Adrenal gland (tissue), 12 donors: ENCODE data around the gene CACNA1C. TPM values are rescaled to one million over a fixed set of nuclear protein-coding genes. Genes with fewer than 3 reads are reported as not detected.

Experiments
- DNase-seq, 7 donors: peaks; one replicate each; pipeline ENCODE4 v3.0.0-alpha.2; 2019 to 2020
- H3K27ac ChIP-seq, 5 donors: fragments of 200-600 bp; sonication (generic) in 4 of 5; 1 replicate in 3 of 5; 2 replicates in 2 of 5; pipeline versions ENCODE4 v1.5.1 to v1.8.0; 2016 to 2020; ENCODE audit warnings: mild to moderate bottlenecking in 1 of 5
- H3K27me3 ChIP-seq: fragments of 200-600 bp; 2 replicates; pipeline ENCODE4 v1.8.0; 2021
- H3K36me3 ChIP-seq, 2 donors: fragments of 200-600 bp; replicated peaks in 1 of 2; 1 replicate in 1 of 2; 2 replicates in 1 of 2; pipeline versions ENCODE4 v1.5.1 to v1.8.0; 2018 to 2022
- H3K4me1 ChIP-seq, 2 donors: fragments of 200-600 bp; replicated peaks in 1 of 2; 1 replicate in 1 of 2; 2 replicates in 1 of 2; pipeline versions ENCODE4 v1.5.1 to v1.8.0; 2018 to 2021
- H3K4me3 ChIP-seq, 4 donors: fragments of 200-600 bp; sonication (generic) in 3 of 4; one replicate each; pipeline ENCODE4 v1.5.1; 2016 to 2018
- H3K9me3 ChIP-seq, 3 donors: fragments of 200-600 bp; sonication (generic) in 1 of 3; replicated peaks in 1 of 3; 1 replicate in 2 of 3; 2 replicates in 1 of 3; pipeline versions ENCODE4 v1.5.1 to v1.8.0; 2016 to 2021
- POLR2A ChIP-seq, 2 donors: fragments of 450-650 bp; IDR thresholded peaks; one replicate each; pipeline ENCODE4 v1.6.1; 2017; ENCODE audit warnings: antibody characterized with exemption in 2 of 2, mild to moderate bottlenecking in 2 of 2, moderate library complexity in 1 of 2
- WGBS, 4 donors: extraction: QIAGEN DNeasy Blood & Tissue Kit in 2 of 4; methylation state at CpG; one replicate each; pipeline versions ENCODE4 v1.1.5 to v1.1.7; 2013 to 2017; 5-methylcytosine and 5-hydroxymethylcytosine counted together
- intact Hi-C, 2 donors: fragments of 100-400 bp; cut with DNase I; formaldehyde crosslinking; loops; one replicate each; pipeline versions ENCODE4 v1.14.1 to v1.15.0; 2022 to 2023
- polyA plus RNA-seq, 3 donors: library from polyadenylated mRNA; stranded (reverse); fragments of 200-250 nt in 2 of 3; fragments of 350-450 nt in 1 of 3; fragmentation: Illumina TruSeq in 1 of 3; extraction: RNeasy Lipid Tissue Mini Kit (QIAGEN cat#74804) in 1 of 3; gene quantifications; one replicate each; pipeline ENCODE4 v1.2.3, GENCODE V29; 2013 to 2014
- total RNA-seq, 9 donors: library from RNA; depleted of rRNA in 4 of 9; stranded (reverse); fragments of >200 nt in 4 of 9; fragments of 120-200 nt in 1 of 9; fragmentation: NEBNext Ultra II Directional in 1 of 9; extraction: Animal tissue kit (Norgen Biotek cat#: 25700) in 1 of 9; gene quantifications; one replicate each; pipeline versions ENCODE4 v1.1.0 to v1.2.4, GENCODE V29; 2013 to 2023
- TF ChIP-seq, protein P1 (sequence below), 6 experiments: fragments of 450-650 bp in 4 of 6; fragments of 200-600 bp in 2 of 6; sonication (generic) in 1 of 6; IDR thresholded peaks; 1 replicate in 5 of 6; 2 replicates in 1 of 6; pipeline versions ENCODE4 v1.5.1 to v1.8.0; 2016 to 2021; ENCODE audit warnings: antibody characterized with exemption in 6 of 6, mild to moderate bottlenecking in 2 of 6, moderate library complexity in 1 of 6
- donor health status: healthy with polysubstance abuse.
- donor health status: Bipolar disorder and iron deficiency.
- donor health status: DM: yes; HTN: yes; CAD: no.
- donor health status: DM: no; HTN: no; CAD: no.
- donor health status: DM: no; HTN: no; CAD: no.
- donor health status: DM: yes; HTN: yes; CAD: no.

The CACNA1C gene
- total and polyA plus RNA-seq, 12 donors, result 1.4 to 5.8 (median 3.5) TPM

DNA sequence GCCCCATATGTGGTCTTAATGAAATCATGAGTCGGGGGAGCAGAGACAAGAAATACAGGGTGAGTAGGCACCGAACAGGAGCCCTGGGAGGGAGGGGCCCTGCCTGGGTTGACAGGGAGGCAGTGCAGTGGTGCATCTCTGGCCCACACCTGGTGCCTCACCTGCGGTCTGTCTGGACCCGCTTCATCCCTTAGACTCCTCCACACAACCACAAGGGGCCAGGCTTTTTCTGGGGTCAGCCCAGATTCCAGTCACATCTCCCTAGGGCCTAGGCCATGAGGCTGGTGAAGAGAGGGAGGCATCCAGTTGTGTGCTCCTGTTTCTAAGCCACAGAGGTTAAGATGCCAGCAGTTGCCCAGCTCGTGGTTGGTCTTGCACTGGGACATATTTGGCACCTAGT is 398.7 kb downstream of the CACNA1C start:
- H3K4me3 ChIP-seq, result no peak overlapping the region
- 81 to 93% (median 91%) methylated on average over 5 of the region's 5 CpGs for WGBS, 4 donors
- no peak overlapping the region for H3K27ac ChIP-seq
- intact Hi-C loops, result no loop called here
- no peaks in the 10 kb centered on the region for H3K9me3 ChIP-seq
- TF ChIP-seq, protein P1, sequence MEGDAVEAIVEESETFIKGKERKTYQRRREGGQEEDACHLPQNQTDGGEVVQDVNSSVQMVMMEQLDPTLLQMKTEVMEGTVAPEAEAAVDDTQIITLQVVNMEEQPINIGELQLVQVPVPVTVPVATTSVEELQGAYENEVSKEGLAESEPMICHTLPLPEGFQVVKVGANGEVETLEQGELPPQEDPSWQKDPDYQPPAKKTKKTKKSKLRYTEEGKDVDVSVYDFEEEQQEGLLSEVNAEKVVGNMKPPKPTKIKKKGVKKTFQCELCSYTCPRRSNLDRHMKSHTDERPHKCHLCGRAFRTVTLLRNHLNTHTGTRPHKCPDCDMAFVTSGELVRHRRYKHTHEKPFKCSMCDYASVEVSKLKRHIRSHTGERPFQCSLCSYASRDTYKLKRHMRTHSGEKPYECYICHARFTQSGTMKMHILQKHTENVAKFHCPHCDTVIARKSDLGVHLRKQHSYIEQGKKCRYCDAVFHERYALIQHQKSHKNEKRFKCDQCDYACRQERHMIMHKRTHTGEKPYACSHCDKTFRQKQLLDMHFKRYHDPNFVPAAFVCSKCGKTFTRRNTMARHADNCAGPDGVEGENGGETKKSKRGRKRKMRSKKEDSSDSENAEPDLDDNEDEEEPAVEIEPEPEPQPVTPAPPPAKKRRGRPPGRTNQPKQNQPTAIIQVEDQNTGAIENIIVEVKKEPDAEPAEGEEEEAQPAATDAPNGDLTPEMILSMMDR (IDR thresholded peaks at IDR 0.05), result no peak
- TF ChIP-seq POLR2A (IDR thresholded peaks at IDR 0.05), result no peak
- no peaks in the 10 kb centered on the region for H3K27me3 ChIP-seq
- no peak for DNase-seq
- no peaks in the 10 kb centered on the region for H3K36me3 ChIP-seq
- no peaks in the 10 kb centered on the region for H3K4me1 ChIP-seq

DNA sequence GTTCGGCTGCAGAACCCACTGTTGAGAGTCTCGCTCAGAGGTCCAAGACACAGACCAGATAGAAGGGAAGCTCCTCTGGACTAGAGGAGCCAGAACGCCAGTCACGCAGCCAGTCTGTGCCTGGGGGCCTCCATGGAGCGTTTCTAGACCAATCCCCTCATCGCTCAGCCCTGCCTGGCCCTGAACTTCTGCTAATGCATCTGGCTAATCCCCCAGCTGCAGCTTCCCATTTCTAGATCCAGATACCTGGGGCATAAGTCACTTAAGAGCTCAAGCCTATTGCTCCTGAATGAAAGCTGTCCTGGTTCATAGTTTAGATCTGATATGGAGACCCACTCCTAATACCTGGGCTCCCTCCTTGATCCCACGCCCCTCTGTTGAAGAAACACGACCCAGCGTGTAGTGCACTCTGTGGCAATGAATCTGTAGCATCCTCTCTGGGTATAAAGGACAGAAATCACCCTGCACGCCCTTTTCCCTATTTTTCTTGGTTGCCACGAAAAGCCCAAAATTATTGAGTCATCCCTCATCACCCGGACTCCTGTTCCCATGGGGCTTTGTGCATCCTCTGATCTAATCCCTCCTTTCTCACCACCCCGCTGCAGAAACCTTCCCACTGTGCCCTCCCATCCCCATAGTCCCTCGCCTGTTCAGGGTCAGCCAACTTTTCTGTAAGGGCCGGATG is 400.4 kb downstream of the CACNA1C start:
- Histone ChIP-seq H3K9me3 (no peaks in the 10 kb centered on the region), H3K4me1 (no peaks in the 10 kb centered on the region), H3K27ac (no peak overlapping the region), H3K27me3 (no peaks in the 10 kb centered on the region), H3K4me3 (no peak overlapping the region), H3K36me3 (no peaks in the 10 kb centered on the region)
- TF ChIP-seq, protein P1 (IDR thresholded peaks at IDR 0.05), result no peak
- TF ChIP-seq POLR2A (IDR thresholded peaks at IDR 0.05), result no peak
- 84 to 92% (median 86%) methylated on average over 13 to 15 of the region's 15 CpGs for WGBS, 4 donors
- no peak for DNase-seq
- intact Hi-C loops, result no loop called here

DNA sequence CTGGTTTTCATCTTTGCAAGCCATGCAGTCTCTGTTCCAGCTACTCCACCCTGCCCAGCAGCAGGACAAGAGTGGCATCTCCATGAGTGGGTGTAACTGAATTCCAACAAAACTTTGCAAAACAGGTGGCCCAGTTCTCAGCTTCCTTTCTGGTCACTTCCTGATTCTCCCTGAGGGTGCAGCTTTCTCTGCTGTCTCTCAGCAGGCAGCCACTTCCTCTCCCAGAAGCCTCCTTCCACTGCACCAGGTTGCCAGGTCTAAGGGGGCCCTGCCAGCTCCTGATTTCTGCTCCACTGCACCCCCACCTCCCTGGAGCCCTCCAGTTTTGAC is 400.9 kb downstream of the CACNA1C start:
- H3K27ac ChIP-seq, result no peak overlapping the region
- DNase-seq, result no peak
- H3K36me3 ChIP-seq, result no peaks in the 10 kb centered on the region
- H3K4me3 ChIP-seq, result no peak overlapping the region
- intact Hi-C loops, result no loop called here
- no peaks in the 10 kb centered on the region for H3K27me3 ChIP-seq
- no peaks in the 10 kb centered on the region for H3K4me1 ChIP-seq
- no peaks in the 10 kb centered on the region for H3K9me3 ChIP-seq
- TF ChIP-seq, protein P1 (IDR thresholded peaks at IDR 0.05), result no peak
- no peak for TF ChIP-seq POLR2A (IDR thresholded peaks at IDR 0.05)

DNA sequence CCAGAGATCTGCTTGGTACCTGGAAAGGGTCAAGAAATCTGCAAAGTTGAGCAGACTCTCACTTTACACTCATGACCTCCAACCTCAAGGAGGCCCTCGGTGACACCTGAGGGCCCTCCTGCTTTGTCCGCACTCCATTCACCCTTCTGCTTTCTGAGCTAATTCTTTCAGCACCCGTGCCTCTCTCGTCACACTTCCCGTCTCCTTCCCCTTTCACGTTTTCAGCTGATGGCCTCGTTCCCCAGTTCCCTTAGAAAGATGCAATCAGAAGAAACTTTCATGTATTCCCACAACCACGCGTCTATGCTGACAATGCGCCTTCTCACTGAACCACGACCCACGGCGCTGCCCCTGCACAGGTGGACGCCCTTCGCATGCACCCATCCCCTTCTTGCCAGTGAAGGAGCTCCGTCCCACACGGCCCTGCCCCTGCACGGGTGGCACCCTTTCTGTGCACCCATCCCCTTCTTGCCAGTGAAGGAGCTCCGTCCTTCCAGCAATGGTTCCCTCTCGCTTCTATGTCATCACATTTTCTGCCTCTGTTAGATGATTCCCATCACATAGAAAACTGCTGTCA is 401.9 kb downstream of the CACNA1C start:
- H3K4me3 ChIP-seq, result no peak overlapping the region
- intact Hi-C loops, result no loop called here
- no peaks in the 10 kb centered on the region for H3K36me3 ChIP-seq
- no peaks in the 10 kb centered on the region for H3K9me3 ChIP-seq
- no peaks in the 10 kb centered on the region for H3K4me1 ChIP-seq
- H3K27me3 ChIP-seq, result no peaks in the 10 kb centered on the region
- TF ChIP-seq, protein P1 (IDR thresholded peaks at IDR 0.05), result no peak
- TF ChIP-seq POLR2A (IDR thresholded peaks at IDR 0.05), result no peak
- no peak overlapping the region for H3K27ac ChIP-seq
- no peak for DNase-seq
- 75 to 80% (median 79%) methylated on average over 20 of the region's 20 CpGs for WGBS, 4 donors
